K562 (cell line): ENCODE measurements around the gene UBL5. TPM values are rescaled to one million over a fixed set of nuclear protein-coding genes. Genes with fewer than 3 reads are reported as not detected.
A peak's percentile ranks its signal among the peaks of the same experiment; 100 is the strongest.

Experiments used
- ARHGAP35 ChIP-seq: fragments of 450-650 bp; IDR thresholded peaks from 2 replicates; pipeline ENCODE4 v1.6.1; 2018; ENCODE audit not compliant: partially characterized antibody
- CBX3 ChIP-seq, 2 experiments: IDR thresholded peaks; 1 replicate in 1 of 2; 2 replicates in 1 of 2; pipeline ENCODE4 v1.6.1; 2012; ENCODE audit warnings: inconsistent platforms in 2 of 2, low read length in 2 of 2, borderline replicate concordance in 1 of 2, control low read depth in 1 of 2
- ERF ChIP-seq: fragments of 450-650 bp; formaldehyde crosslinking; IDR thresholded peaks from 2 replicates; pipeline ENCODE4 v1.4.0; 2020; ENCODE audit warnings: mild to moderate bottlenecking, mixed read lengths
- LCOR ChIP-seq: sonication (generic); formaldehyde crosslinking; IDR thresholded peaks from 2 replicates; pipeline ENCODE4 v1.8.0; 2022; ENCODE audit warnings: mild to moderate bottlenecking, missing genetic modification reagents
- PHB2 ChIP-seq: fragments of 450-650 bp; IDR thresholded peaks from 2 replicates; pipeline ENCODE4 v1.6.1; 2017; ENCODE audit warnings: low read depth
- PML ChIP-seq: IDR thresholded peaks from 2 replicates; pipeline ENCODE4 v1.6.1; 2012; ENCODE audit warnings: low read length, inconsistent platforms
- PPARD ChIP-seq: fragments of 250-450 bp; sonication (Bioruptor Pico); IDR thresholded peaks from 2 replicates; pipeline ENCODE4 v1.8.0; 2022; ENCODE audit warnings: inconsistent platforms, mild to moderate bottlenecking, moderate library complexity
- PYGO2 ChIP-seq: fragments of 450-650 bp; IDR thresholded peaks from 2 replicates; pipeline ENCODE4 v1.6.1; 2016; ENCODE audit warnings: mild to moderate bottlenecking, missing genetic modification characterization, moderate library complexity, missing compliant biosample characterization
- TBL1XR1 ChIP-seq, 2 experiments: IDR thresholded peaks; 2 replicates each; pipeline ENCODE4 v1.6.1; 2012; ENCODE audit warnings: improper control_type of control experiment in 2 of 2, low read length in 2 of 2, mild to moderate bottlenecking in 1 of 2
- TFAM ChIP-seq: fragments of 250-450 bp; sonication (Bioruptor Pico); conservative IDR thresholded peaks from 2 replicates; pipeline ENCODE4 v1.5.0; 2021; ENCODE audit warnings: mild to moderate bottlenecking, moderate library complexity
- ZNF212 ChIP-seq: fragments of 450-650 bp; formaldehyde crosslinking; IDR thresholded peaks from 2 replicates; pipeline ENCODE4 v1.4.0; 2020; ENCODE audit warnings: mild to moderate bottlenecking
- ZNF644 ChIP-seq: fragments of 200-800 bp; sonication (Bioruptor generic); IDR thresholded peaks from 2 replicates; pipeline ENCODE4 v1.6.1; 2016; ENCODE audit warnings: low read depth, missing genetic modification characterization, missing compliant biosample characterization
- ZNF707 ChIP-seq: fragments of 250-450 bp; sonication (Bioruptor Pico); conservative IDR thresholded peaks from 2 replicates; pipeline ENCODE4 v1.8.0; 2022; ENCODE audit warnings: inconsistent platforms, mild to moderate bottlenecking, moderate library complexity
- polyA plus RNA-seq, 8 experiments: library from polyadenylated mRNA; depleted of rRNA in 4 of 8; stranded (reverse) in 5 of 8; unstranded in 3 of 8; fragments of >200 nt; fragmentation: Nextera tagmentation in 2 of 8; fragmentation: Illumina TruSeq in 1 of 8; extraction: Ambion mirVana in 2 of 8; extraction: Trizol in 1 of 8; gene quantifications; 2 replicates each; pipeline versions ENCODE4 v1.2.1 to v1.2.3, GENCODE V29; 2011 to 2014; ENCODE audit warnings: inconsistent platforms in 1 of 8, missing spikeins in 1 of 8
- total RNA-seq, 7 experiments: library from RNA; depleted of rRNA in 6 of 7; stranded (reverse); fragments of >200 nt in 6 of 7; fragmentation: Illumina TruSeq in 2 of 7; extraction: Trizol in 2 of 7; gene quantifications; 2 replicates each; pipeline versions ENCODE4 v1.2.1 to v1.2.3, GENCODE V29; 2011 to 2021; ENCODE audit warnings: low replicate concordance in 1 of 7
- TF ChIP-seq, protein P1 (sequence below): fragments of 250-450 bp; sonication (Bioruptor Pico); IDR thresholded peaks from 2 replicates; pipeline ENCODE4 v1.8.0; 2021; ENCODE audit warnings: borderline replicate concordance, mild to moderate bottlenecking, moderate library complexity; ENCODE audit not compliant: poor library complexity, severe bottlenecking
- TF ChIP-seq, protein P2 (sequence below): fragments of 250-450 bp; sonication (Bioruptor Pico); IDR thresholded peaks from 2 replicates; pipeline ENCODE4 v1.4.0; 2020; ENCODE audit warnings: mild to moderate bottlenecking, moderate library complexity, borderline replicate concordance
- TF ChIP-seq, protein P3 (sequence below): sonication (generic); formaldehyde crosslinking; IDR thresholded peaks from 2 replicates; pipeline ENCODE4 v1.8.0; 2022; ENCODE audit warnings: missing genetic modification reagents, mild to moderate bottlenecking, borderline replicate concordance
- TF ChIP-seq, protein P4 (sequence below): fragments of 250-450 bp; sonication (Bioruptor Pico); IDR thresholded peaks from 2 replicates; pipeline ENCODE4 v1.5.0; 2020; ENCODE audit warnings: mild to moderate bottlenecking
- TF ChIP-seq, protein P5 (sequence below), 2 experiments: fragments of 450-650 bp in 1 of 2; IDR thresholded peaks; 2 replicates each; pipeline ENCODE4 v1.6.1; 2011 to 2017; ENCODE audit warnings: low read depth in 2 of 2, antibody characterized with exemption in 1 of 2, borderline replicate concordance in 1 of 2, low read length in 1 of 2, mild to moderate bottlenecking in 1 of 2, mixed read lengths in 1 of 2; ENCODE audit not compliant: control insufficient read depth in 1 of 2

The UBL5 gene
- total and polyA plus RNA-seq, 9 of the 15 experiments (the other 6 are each of a cell fraction or from before 2014, with no cell fraction given) = 410 to 1,266 (median 613) TPM

DNA sequence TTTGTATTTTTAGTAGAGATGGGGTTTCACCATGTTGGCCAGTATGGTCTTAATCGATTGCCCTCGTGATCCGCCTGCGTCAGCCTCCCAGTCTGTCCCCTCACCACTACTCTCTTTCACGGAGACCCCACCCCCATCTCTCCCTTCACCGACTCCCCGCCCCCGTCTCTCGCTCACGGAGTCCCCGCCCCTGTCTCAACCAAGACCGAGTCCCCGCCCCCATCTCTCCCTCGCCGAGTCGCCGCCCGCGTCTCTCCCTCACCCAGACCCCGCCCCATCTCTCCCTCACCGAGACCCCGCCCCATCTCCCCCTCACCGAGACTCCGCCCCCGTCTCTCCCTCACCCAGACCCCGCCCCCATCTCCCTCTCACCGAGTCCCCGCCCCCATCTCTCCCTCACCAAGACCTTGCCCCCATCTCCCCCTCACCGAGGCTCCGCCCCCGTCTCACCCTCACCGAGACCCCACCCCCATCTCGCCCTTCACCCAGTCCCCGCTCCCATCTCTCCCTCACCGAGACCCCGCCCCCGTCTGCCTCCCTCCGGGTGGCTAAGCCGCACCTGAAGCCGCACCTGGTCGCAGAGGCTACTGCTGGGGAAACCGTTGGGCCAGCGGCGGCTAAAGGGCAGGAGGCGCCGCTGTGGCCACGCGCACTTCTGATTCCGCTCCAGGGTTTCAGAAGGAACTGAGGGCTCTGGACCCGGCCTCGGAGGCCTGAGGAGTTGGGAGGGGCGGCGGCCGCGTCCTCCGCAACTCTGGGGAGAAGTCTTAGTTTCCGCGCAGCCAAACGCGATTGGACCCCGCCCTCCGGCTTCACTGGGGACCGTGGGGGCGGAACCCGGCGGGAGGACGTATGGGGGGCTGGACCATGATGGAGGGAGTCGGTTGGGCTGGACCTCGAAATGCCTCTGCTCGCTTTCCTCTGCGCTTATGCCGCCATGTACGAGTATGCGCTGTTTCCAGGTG is 42.1 kb upstream of the UBL5 start (continued):
- TF ChIP-seq, protein P1, sequence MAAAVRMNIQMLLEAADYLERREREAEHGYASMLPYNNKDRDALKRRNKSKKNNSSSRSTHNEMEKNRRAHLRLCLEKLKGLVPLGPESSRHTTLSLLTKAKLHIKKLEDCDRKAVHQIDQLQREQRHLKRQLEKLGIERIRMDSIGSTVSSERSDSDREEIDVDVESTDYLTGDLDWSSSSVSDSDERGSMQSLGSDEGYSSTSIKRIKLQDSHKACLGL (CRISPR knock-in tag) = no peak
- TF ChIP-seq ZNF644 (tag) (no peak), PHB2 (no peak), CBX3 (IDR thresholded peaks at IDR 0.05; ENCODE audit: borderline replicate concordance in 1 of 2, low read length in 2 of 2) (no peak), TFAM (CRISPR knock-in tag) (no peak), LCOR (CRISPR knock-in tag) (0 out of 2 replicates have a peak, but pooled peaks have one; percentile 47), ZNF212 (no peak), ZNF707 (CRISPR knock-in tag) (no peak), ARHGAP35 (no peak), PPARD (CRISPR knock-in tag) (no peak), PYGO2 (tag) (no peak), PML (no peak), TBL1XR1 (IDR thresholded peaks at IDR 0.05; ENCODE audit: low read length in 2 of 2) (no peak), ERF (0 out of 2 replicates have a peak, but pooled peaks have one; percentile 18)
- TF ChIP-seq, protein P2, sequence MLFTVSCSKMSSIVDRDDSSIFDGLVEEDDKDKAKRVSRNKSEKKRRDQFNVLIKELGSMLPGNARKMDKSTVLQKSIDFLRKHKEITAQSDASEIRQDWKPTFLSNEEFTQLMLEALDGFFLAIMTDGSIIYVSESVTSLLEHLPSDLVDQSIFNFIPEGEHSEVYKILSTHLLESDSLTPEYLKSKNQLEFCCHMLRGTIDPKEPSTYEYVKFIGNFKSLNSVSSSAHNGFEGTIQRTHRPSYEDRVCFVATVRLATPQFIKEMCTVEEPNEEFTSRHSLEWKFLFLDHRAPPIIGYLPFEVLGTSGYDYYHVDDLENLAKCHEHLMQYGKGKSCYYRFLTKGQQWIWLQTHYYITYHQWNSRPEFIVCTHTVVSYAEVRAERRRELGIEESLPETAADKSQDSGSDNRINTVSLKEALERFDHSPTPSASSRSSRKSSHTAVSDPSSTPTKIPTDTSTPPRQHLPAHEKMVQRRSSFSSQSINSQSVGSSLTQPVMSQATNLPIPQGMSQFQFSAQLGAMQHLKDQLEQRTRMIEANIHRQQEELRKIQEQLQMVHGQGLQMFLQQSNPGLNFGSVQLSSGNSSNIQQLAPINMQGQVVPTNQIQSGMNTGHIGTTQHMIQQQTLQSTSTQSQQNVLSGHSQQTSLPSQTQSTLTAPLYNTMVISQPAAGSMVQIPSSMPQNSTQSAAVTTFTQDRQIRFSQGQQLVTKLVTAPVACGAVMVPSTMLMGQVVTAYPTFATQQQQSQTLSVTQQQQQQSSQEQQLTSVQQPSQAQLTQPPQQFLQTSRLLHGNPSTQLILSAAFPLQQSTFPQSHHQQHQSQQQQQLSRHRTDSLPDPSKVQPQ = no peak
- TF ChIP-seq, protein P3, sequence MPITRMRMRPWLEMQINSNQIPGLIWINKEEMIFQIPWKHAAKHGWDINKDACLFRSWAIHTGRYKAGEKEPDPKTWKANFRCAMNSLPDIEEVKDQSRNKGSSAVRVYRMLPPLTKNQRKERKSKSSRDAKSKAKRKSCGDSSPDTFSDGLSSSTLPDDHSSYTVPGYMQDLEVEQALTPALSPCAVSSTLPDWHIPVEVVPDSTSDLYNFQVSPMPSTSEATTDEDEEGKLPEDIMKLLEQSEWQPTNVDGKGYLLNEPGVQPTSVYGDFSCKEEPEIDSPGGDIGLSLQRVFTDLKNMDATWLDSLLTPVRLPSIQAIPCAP (CRISPR knock-in tag) = no peak
- TF ChIP-seq, protein P4, sequence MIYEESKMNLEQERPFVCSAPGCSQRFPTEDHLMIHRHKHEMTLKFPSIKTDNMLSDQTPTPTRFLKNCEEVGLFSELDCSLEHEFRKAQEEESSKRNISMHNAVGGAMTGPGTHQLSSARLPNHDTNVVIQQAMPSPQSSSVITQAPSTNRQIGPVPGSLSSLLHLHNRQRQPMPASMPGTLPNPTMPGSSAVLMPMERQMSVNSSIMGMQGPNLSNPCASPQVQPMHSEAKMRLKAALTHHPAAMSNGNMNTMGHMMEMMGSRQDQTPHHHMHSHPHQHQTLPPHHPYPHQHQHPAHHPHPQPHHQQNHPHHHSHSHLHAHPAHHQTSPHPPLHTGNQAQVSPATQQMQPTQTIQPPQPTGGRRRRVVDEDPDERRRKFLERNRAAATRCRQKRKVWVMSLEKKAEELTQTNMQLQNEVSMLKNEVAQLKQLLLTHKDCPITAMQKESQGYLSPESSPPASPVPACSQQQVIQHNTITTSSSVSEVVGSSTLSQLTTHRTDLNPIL = no peak
- TF ChIP-seq, protein P5, sequence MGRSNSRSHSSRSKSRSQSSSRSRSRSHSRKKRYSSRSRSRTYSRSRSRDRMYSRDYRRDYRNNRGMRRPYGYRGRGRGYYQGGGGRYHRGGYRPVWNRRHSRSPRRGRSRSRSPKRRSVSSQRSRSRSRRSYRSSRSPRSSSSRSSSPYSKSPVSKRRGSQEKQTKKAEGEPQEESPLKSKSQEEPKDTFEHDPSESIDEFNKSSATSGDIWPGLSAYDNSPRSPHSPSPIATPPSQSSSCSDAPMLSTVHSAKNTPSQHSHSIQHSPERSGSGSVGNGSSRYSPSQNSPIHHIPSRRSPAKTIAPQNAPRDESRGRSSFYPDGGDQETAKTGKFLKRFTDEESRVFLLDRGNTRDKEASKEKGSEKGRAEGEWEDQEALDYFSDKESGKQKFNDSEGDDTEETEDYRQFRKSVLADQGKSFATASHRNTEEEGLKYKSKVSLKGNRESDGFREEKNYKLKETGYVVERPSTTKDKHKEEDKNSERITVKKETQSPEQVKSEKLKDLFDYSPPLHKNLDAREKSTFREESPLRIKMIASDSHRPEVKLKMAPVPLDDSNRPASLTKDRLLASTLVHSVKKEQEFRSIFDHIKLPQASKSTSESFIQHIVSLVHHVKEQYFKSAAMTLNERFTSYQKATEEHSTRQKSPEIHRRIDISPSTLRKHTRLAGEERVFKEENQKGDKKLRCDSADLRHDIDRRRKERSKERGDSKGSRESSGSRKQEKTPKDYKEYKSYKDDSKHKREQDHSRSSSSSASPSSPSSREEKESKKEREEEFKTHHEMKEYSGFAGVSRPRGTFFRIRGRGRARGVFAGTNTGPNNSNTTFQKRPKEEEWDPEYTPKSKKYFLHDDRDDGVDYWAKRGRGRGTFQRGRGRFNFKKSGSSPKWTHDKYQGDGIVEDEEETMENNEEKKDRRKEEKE (IDR thresholded peaks at IDR 0.05; ENCODE audit: borderline replicate concordance in 1 of 2, control insufficient read depth in 1 of 2, low read depth in 2 of 2, low read length in 1 of 2) = no peak
